H1 (cell line): ENCODE measurements around the gene EIPR1. TPM values are rescaled to one million over a fixed set of nuclear protein-coding genes. Genes with fewer than 3 reads are reported as not detected.
A peak's percentile ranks its signal among the peaks of the same experiment; 100 is the strongest.

ENCODE experiments used
- CTCF ChIA-PET: fragments of 300-600 bp; sonication (Branson Sonifier 250); formaldehyde crosslinking; loops from one replicate; lab custom pipeline; 2021; ENCODE audit not compliant: partially characterized antibody; lab: Charles Lee
- POLR2A ChIA-PET: fragments of 300-600 bp; sonication (Branson Sonifier 250); formaldehyde crosslinking; loops from one replicate; lab custom pipeline; 2021; ENCODE audit warnings: inconsistent platforms; ENCODE audit not compliant: partially characterized antibody; lab: Charles Lee
- DNase-seq, 2 experiments: peaks; one replicate each; pipeline versions ENCODE4 v3.0.0 to v3.0.0-alpha.2; 2010 to 2022; ENCODE audit warnings: low spot score in 2 of 2, low read depth in 1 of 2, mixed read lengths in 1 of 2
- FAIRE-seq: peaks from 2 replicates; lab custom pipeline; 2011; peaks lifted over from hg19 to GRCh38; lab: Jason Lieb, UNC
- H2AFZ ChIP-seq: 2 replicates; pipeline ENCODE4 v1.8.1; 2012; ENCODE audit warnings: low read length, inconsistent platforms
- H2AK5ac ChIP-seq: 2 replicates; pipeline ENCODE4 v1.6.1; 2013; ENCODE audit warnings: low read depth, low read length
- H2BK120ac ChIP-seq: replicated peaks from 2 replicates; pipeline ENCODE3; 2013; ENCODE audit warnings: low read depth, low read length, inconsistent platforms
- H2BK12ac ChIP-seq: 2 replicates; pipeline ENCODE4 v1.6.1; 2013; ENCODE audit warnings: low read depth, low read length
- H2BK15ac ChIP-seq: 2 replicates; pipeline ENCODE4 v1.6.1; 2013; ENCODE audit warnings: low read length
- H2BK20ac ChIP-seq: 2 replicates; pipeline ENCODE4 v1.6.1; 2013; ENCODE audit warnings: low read length
- H2BK5ac ChIP-seq: 2 replicates; pipeline ENCODE4 v1.6.1; 2013; ENCODE audit warnings: low read depth, low read length
- H3K14ac ChIP-seq: 2 replicates; pipeline ENCODE4 v1.6.1; 2013; ENCODE audit warnings: inconsistent platforms; ENCODE audit not compliant: insufficient read length
- H3K18ac ChIP-seq: 2 replicates; pipeline ENCODE4 v1.6.1; 2013; ENCODE audit warnings: low read length; ENCODE audit errors: extremely low read depth
- H3K23ac ChIP-seq: 2 replicates; pipeline ENCODE4 v1.6.1; 2013; ENCODE audit warnings: inconsistent platforms; ENCODE audit not compliant: insufficient read length
- H3K23me2 ChIP-seq: 2 replicates; pipeline ENCODE4 v1.6.1; 2013; ENCODE audit warnings: low read depth, low read length
- H3K27ac ChIP-seq: 2 replicates; pipeline ENCODE4 v1.6.1; 2011; ENCODE audit warnings: low read depth, low read length, inconsistent platforms
- H3K27me3 ChIP-seq, 4 experiments: replicated peaks in 1 of 4; 1 replicate in 1 of 4; 2 replicates in 3 of 4; pipeline versions ENCODE4 v1.6.1 to v1.8.1; 2011 to 2013; ENCODE audit warnings: low read length in 3 of 4, mild to moderate bottlenecking in 3 of 4, inconsistent platforms in 2 of 4, mixed read lengths in 2 of 4, moderate library complexity in 1 of 4; ENCODE audit not compliant: control insufficient read depth in 3 of 4, insufficient read depth in 3 of 4; ENCODE audit errors: extremely low read depth in 1 of 4
- H3K36me3 ChIP-seq, 4 experiments: 2 replicates each; pipeline versions ENCODE4 v1.6.1 to v1.8.1; 2011 to 2013; ENCODE audit warnings: mild to moderate bottlenecking in 4 of 4, low read length in 3 of 4, moderate library complexity in 2 of 4, control low read depth in 1 of 4, inconsistent platforms in 1 of 4; ENCODE audit not compliant: insufficient read depth in 4 of 4, control insufficient read depth in 2 of 4
- H3K4ac ChIP-seq: replicated peaks from 2 replicates; pipeline ENCODE3; 2013; ENCODE audit warnings: low read length, low read depth, mixed read lengths, inconsistent platforms; ENCODE audit not compliant: insufficient read length
- H3K4me1 ChIP-seq, 4 experiments: replicated peaks in 1 of 4; 1 replicate in 1 of 4; 2 replicates in 3 of 4; pipeline versions ENCODE4 v1.6.1 to v1.8.1; 2011 to 2013; ENCODE audit warnings: low read length in 3 of 4, inconsistent platforms in 2 of 4, mixed read lengths in 1 of 4; ENCODE audit not compliant: insufficient read depth in 4 of 4, control insufficient read depth in 3 of 4
- H3K4me2 ChIP-seq, 2 experiments: 2 replicates each; pipeline versions ENCODE4 v1.6.1 to v1.8.1; 2011 to 2013; ENCODE audit warnings: low read depth in 2 of 2, low read length in 2 of 2, control low read depth in 1 of 2, inconsistent platforms in 1 of 2, mild to moderate bottlenecking in 1 of 2; ENCODE audit not compliant: insufficient read depth in 1 of 2
- H3K4me3 ChIP-seq, 4 experiments: fragments of 200-600, 300-600 bp in 1 of 4; sonication (generic), shearing (Covaris generic), sonication (Bioruptor Twin) in 1 of 4; 2 replicates each; pipeline versions ENCODE4 v1.5.1 to v1.8.1; 2011 to 2016; ENCODE audit warnings: low read length in 4 of 4, low read depth in 3 of 4, control low read depth in 2 of 4, inconsistent platforms in 2 of 4, mild to moderate bottlenecking in 2 of 4, mixed read lengths in 1 of 4, moderate library complexity in 1 of 4; ENCODE audit not compliant: insufficient read depth in 2 of 4; ENCODE audit errors: extremely low read depth in 1 of 4
- H3K56ac ChIP-seq: replicated peaks from 2 replicates; pipeline ENCODE3; 2013; ENCODE audit warnings: low read depth, mild to moderate bottlenecking, mixed read lengths, low read length, inconsistent platforms; ENCODE audit not compliant: insufficient read length
- H3K79me1 ChIP-seq: 2 replicates; pipeline ENCODE4 v1.6.1; 2013; ENCODE audit warnings: low read depth, low read length, control low read depth
- H3K79me2 ChIP-seq, 2 experiments: 2 replicates each; pipeline versions ENCODE4 v1.6.1 to v1.8.1; 2012 to 2013; ENCODE audit warnings: low read length in 2 of 2, mild to moderate bottlenecking in 2 of 2, inconsistent platforms in 1 of 2; ENCODE audit not compliant: insufficient read depth in 2 of 2, control insufficient read depth in 1 of 2
- H3K9ac ChIP-seq, 4 experiments: replicated peaks in 1 of 4; 1 replicate in 1 of 4; 2 replicates in 3 of 4; pipeline versions ENCODE4 v1.6.1 to v1.8.1; 2011 to 2013; ENCODE audit warnings: low read depth in 3 of 4, low read length in 3 of 4, control low read depth in 2 of 4, mild to moderate bottlenecking in 2 of 4, moderate library complexity in 2 of 4, inconsistent platforms in 1 of 4; ENCODE audit errors: extremely low read depth in 1 of 4
- H3K9me3 ChIP-seq, 2 experiments: 2 replicates each; pipeline versions ENCODE4 v1.6.1 to v1.8.1; 2012 to 2013; ENCODE audit warnings: mild to moderate bottlenecking in 2 of 2, moderate library complexity in 2 of 2, control low read depth in 1 of 2, inconsistent platforms in 1 of 2, low read depth in 1 of 2, low read length in 1 of 2, mixed read lengths in 1 of 2; ENCODE audit not compliant: insufficient read depth in 2 of 2
- H4K20me1 ChIP-seq, 2 experiments: replicated peaks in 1 of 2; 2 replicates each; pipeline versions ENCODE3 to v1.8.1; 2011 to 2013; ENCODE audit warnings: inconsistent platforms in 2 of 2, low read length in 2 of 2, mild to moderate bottlenecking in 1 of 2; ENCODE audit not compliant: insufficient read depth in 2 of 2, control insufficient read depth in 1 of 2
- H4K5ac ChIP-seq: 2 replicates; pipeline ENCODE4 v1.6.1; 2013; ENCODE audit warnings: low read length, low read depth, mixed read lengths, inconsistent platforms; ENCODE audit not compliant: insufficient read length
- H4K8ac ChIP-seq: 2 replicates; pipeline ENCODE4 v1.8.0; 2013; ENCODE audit warnings: mild to moderate bottlenecking, moderate library complexity, low read length, inconsistent platforms; ENCODE audit not compliant: insufficient read depth; ENCODE audit errors: extremely low read depth
- H4K91ac ChIP-seq: replicated peaks from 2 replicates; pipeline ENCODE3; 2013; ENCODE audit warnings: low read length, mixed read lengths, inconsistent platforms; ENCODE audit not compliant: insufficient read length
- BCL11A ChIP-seq, 2 experiments: IDR thresholded peaks; one replicate each; pipeline ENCODE4 v1.6.1; 2011; ENCODE audit warnings: low read depth in 2 of 2, low read length in 2 of 2, mild to moderate bottlenecking in 2 of 2
- CBX5 ChIP-seq: fragments of 300-800, 300-1000 bp; sonication (generic); IDR thresholded peaks from 2 replicates; pipeline ENCODE4 v1.7.1; 2016; ENCODE audit warnings: antibody characterized with exemption, low read length, low read depth
- CHD1 ChIP-seq: IDR thresholded peaks from 2 replicates; pipeline ENCODE4 v1.6.1; 2012; ENCODE audit warnings: low read depth, low read length, improper control_type of control experiment
- CHD2 ChIP-seq: IDR thresholded peaks from 2 replicates; pipeline ENCODE4 v1.6.1; 2012; ENCODE audit warnings: low read length, improper control_type of control experiment
- FOSL1 ChIP-seq: IDR thresholded peaks from 2 replicates; pipeline ENCODE4 v1.6.1; 2011; ENCODE audit warnings: mild to moderate bottlenecking, low read depth, low read length, moderate library complexity; ENCODE audit not compliant: insufficient read depth
- GABPA ChIP-seq: IDR thresholded peaks from 2 replicates; pipeline ENCODE4 v1.6.1; 2011; ENCODE audit warnings: mild to moderate bottlenecking, low read length, moderate library complexity, borderline replicate concordance; ENCODE audit not compliant: insufficient read depth
- JUND ChIP-seq: IDR thresholded peaks from 2 replicates; pipeline ENCODE4 v1.6.1; 2011; ENCODE audit warnings: mild to moderate bottlenecking, improper control_type of control experiment, low read length
- NRF1 ChIP-seq: IDR thresholded peaks from 2 replicates; pipeline ENCODE4 v1.6.1; 2011; ENCODE audit warnings: mild to moderate bottlenecking, low read depth, low read length, improper control_type of control experiment
- RNF2 ChIP-seq: fragments of 200-900, 300-1000 bp; sonication (generic); IDR thresholded peaks from 2 replicates; pipeline ENCODE4 v1.7.1; 2016; ENCODE audit warnings: borderline replicate concordance, low read depth, mild to moderate bottlenecking, antibody characterized with exemption, low read length; ENCODE audit not compliant: poor library complexity, severe bottlenecking; ENCODE audit errors: missing control alignments
- SP4 ChIP-seq: IDR thresholded peaks from 2 replicates; pipeline ENCODE4 v1.6.1; 2012; ENCODE audit warnings: low read length, inconsistent platforms
- YY1 ChIP-seq: IDR thresholded peaks from 2 replicates; pipeline ENCODE4 v1.6.1; 2011; ENCODE audit warnings: low read depth, mild to moderate bottlenecking, low read length
- WGBS, 2 experiments: shearing (Covaris generic) in 1 of 2; methylation state at CpG; one replicate each; pipeline versions ENCODE4 v1.1.6 to v1.1.7; 2013 to 2015; ENCODE audit warnings: low lambda C conversion rate in 2 of 2, mixed read lengths in 2 of 2, inconsistent platforms in 1 of 2, low coverage in 1 of 2, missing lambda C conversion rate in 1 of 2; ENCODE audit not compliant: insufficient replicate concordance in 2 of 2, insufficient coverage in 1 of 2, insufficient read length in 1 of 2; ENCODE audit errors: extremely low coverage in 1 of 2, missing lambda C conversion rate in 1 of 2; 5-methylcytosine and 5-hydroxymethylcytosine counted together
- polyA plus RNA-seq, 7 experiments: library from polyadenylated mRNA; depleted of rRNA in 3 of 7; stranded (reverse) in 5 of 7; unstranded in 2 of 7; fragments of >200 nt in 5 of 7; fragments of 200-250 nt in 2 of 7; gene quantifications; 1 replicate in 5 of 7; 2 replicates in 1 of 7; 4 replicates in 1 of 7; pipeline versions ENCODE4 v1.2.1 to v1.2.3, GENCODE V29; 2011 to 2013; ENCODE audit warnings: missing spikeins in 2 of 7, mixed read lengths in 2 of 7
- total RNA-seq: library from RNA; stranded (reverse); fragmentation: NEBNext Ultra II Directional; extraction: Animal tissue kit (Norgen Biotek cat#: 25700); gene quantifications from 2 replicates; pipeline ENCODE4 v1.2.1, GENCODE V29; 2021
- TF ChIP-seq, protein P1 (sequence below): IDR thresholded peaks from 2 replicates; pipeline ENCODE4 v1.6.1; 2011; ENCODE audit warnings: low read depth, mild to moderate bottlenecking, low read length; ENCODE audit not compliant: insufficient read depth

Gene EIPR1
- total and polyA plus RNA-seq, 2 of the 8 experiments (the other 6 are each of a cell fraction or from before 2014, with no cell fraction given) = 26.3 to 56.4 TPM

DNA sequence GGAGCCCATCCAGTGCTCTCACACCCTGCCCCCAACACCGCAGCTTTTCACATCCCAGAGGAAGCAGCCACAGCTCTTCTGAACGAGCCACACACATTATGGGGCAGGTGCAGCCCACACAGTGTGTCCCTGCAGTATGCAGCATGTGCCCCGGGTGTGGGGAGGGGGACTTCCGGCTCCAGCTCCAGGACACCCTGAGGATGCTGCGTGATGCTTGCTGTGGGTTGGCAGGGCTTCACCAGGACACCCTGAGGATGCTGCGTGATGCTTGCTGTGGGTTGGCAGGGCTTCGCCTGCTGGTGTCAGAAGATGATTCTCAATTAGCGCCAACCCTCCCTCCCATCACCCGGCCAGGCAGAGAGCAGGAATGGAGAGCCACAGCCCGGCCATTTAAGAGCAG, 193.9 kb downstream of the EIPR1 start:
- Histone ChIP-seq H3K56ac (no peak overlapping the region), H4K5ac (no peak overlapping the region), H3K4me3 (no peak overlapping the region), H4K91ac (no peak overlapping the region), H4K20me1 (peaks cover 0 to 5% of the 10 kb centered on the region in 2 experiments), H2BK20ac (no peak overlapping the region), H2AK5ac (no peak overlapping the region), H2BK120ac (no peak overlapping the region), H2BK12ac (no peak overlapping the region), H3K23me2 (peaks cover 6% of the 10 kb centered on the region; the same call in 1 of the 2 replicates), H2BK5ac (no peak overlapping the region), H3K14ac (no peak overlapping the region), H3K27ac (no peak overlapping the region), H3K4ac (no peak overlapping the region), H3K9me3 (no peaks in the 10 kb centered on the region), H3K9ac (no peak overlapping the region), H3K79me1 (no peaks in the 10 kb centered on the region; the same call in 1 of the 2 replicates), H3K79me2 (no peaks in the 10 kb centered on the region), H3K23ac (no peak overlapping the region), H4K8ac (peak overlapping the region; percentile 51), H3K4me1 (no peaks in the 10 kb centered on the region; a peak in 1 of 7 replicates), H3K18ac (no peak overlapping the region), H3K27me3 (no peaks in the 10 kb centered on the region), H3K36me3 (0 out of 8 replicates have a peak, but pooled peaks cover 0 to 3% (median 0%) of the 10 kb centered on the region in 4 experiments), H3K4me2 (no peak overlapping the region), H2BK15ac (no peak overlapping the region), H2AFZ (no peak overlapping the region)
- DNase-seq (no peak), FAIRE-seq (no peak)
- ChIA-PET POLR2A (no interaction called here), CTCF (no interaction called here)
- WGBS, 2 experiments = 87% methylated on average over 10 of the region's 10 CpGs; no CpG with 5 or more reads in 1 of the 2 experiments
- TF ChIP-seq CHD2 (no peak), CBX5 (no peak), YY1 (no peak), BCL11A (IDR thresholded peaks at IDR 0.05; ENCODE audit: low read depth in 2 of 2, low read length in 2 of 2) (no peak), JUND (no peak), RNF2 (no peak), CHD1 (no peak), FOSL1 (no peak), GABPA (no peak), SP4 (no peak), NRF1 (no peak)
- TF ChIP-seq, protein P1, sequence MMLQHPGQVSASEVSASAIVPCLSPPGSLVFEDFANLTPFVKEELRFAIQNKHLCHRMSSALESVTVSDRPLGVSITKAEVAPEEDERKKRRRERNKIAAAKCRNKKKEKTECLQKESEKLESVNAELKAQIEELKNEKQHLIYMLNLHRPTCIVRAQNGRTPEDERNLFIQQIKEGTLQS = no peak
